Suprapubic skin (tissue), 4 donors: ENCODE data around the gene TNNT2. TPM values are rescaled to one million over a fixed set of nuclear protein-coding genes. Genes with fewer than 3 reads are reported as not detected.

Experiments used
- DNase-seq, 2 donors: peaks; one replicate each; pipeline ENCODE4 v3.0.0-alpha.2; 2019; ENCODE audit warnings: low spot score in 2 of 2
- H3K27ac ChIP-seq: fragments of 200-600 bp; sonication (generic); one replicate; pipeline ENCODE4 v1.5.1; 2019
- H3K27me3 ChIP-seq: fragments of 200-600 bp; sonication (generic); one replicate; pipeline ENCODE4 v1.5.1; 2019
- H3K36me3 ChIP-seq: fragments of 200-600 bp; sonication (generic); one replicate; pipeline ENCODE4 v1.5.1; 2019
- H3K4me1 ChIP-seq: fragments of 200-600 bp; sonication (generic); one replicate; pipeline ENCODE4 v1.5.1; 2019
- H3K4me3 ChIP-seq: fragments of 200-600 bp; sonication (generic); one replicate; pipeline ENCODE4 v1.5.1; 2019; ENCODE audit warnings: mild to moderate bottlenecking
- H3K9me3 ChIP-seq: fragments of 200-600 bp; sonication (generic); one replicate; pipeline ENCODE4 v1.5.1; 2019
- CTCF ChIP-seq, 2 donors: fragments of 200-600 bp in 1 of 2; fragments of 450-650 bp in 1 of 2; sonication (generic) in 1 of 2; IDR thresholded peaks; one replicate each; pipeline ENCODE4 v1.5.1; 2016 to 2019; ENCODE audit warnings: antibody characterized with exemption in 2 of 2, mild to moderate bottlenecking in 1 of 2, moderate library complexity in 1 of 2
- EP300 ChIP-seq: sonication (generic); formaldehyde crosslinking; IDR thresholded peaks from one replicate; pipeline ENCODE4 v1.6.1; 2017; ENCODE audit warnings: antibody characterized with exemption
- POLR2A ChIP-seq, 2 donors: fragments of 450-650 bp; IDR thresholded peaks; one replicate each; pipeline ENCODE4 v1.6.1; 2017; ENCODE audit warnings: antibody characterized with exemption in 2 of 2, mild to moderate bottlenecking in 2 of 2, moderate library complexity in 2 of 2
- POLR2AphosphoS5 ChIP-seq, 3 donors: sonication (generic); formaldehyde crosslinking; IDR thresholded peaks; one replicate each; pipeline ENCODE4 v1.6.1; 2017; ENCODE audit warnings: antibody characterized with exemption in 3 of 3
- WGBS: methylation state at CpG from one replicate; pipeline ENCODE4 v1.1.5; 2018; 5-methylcytosine and 5-hydroxymethylcytosine counted together
- total RNA-seq, 4 donors: library from RNA; depleted of rRNA; stranded (reverse); fragments of >200 nt; gene quantifications; one replicate each; pipeline ENCODE4 v1.1.0, GENCODE V29; 2016

The TNNT2 gene
- total RNA-seq, 4 donors from 2014 or later, result 7.9 to 54.6 (median 19.0) TPM

GRCh38 chr1:201365251-201365650 lies 12.2 kb downstream of the TNNT2 start:
- Histone ChIP-seq H3K4me3 (no peak overlapping the region), H3K9me3 (no peaks in the 10 kb centered on the region), H3K4me1 (no peaks in the 10 kb centered on the region), H3K27me3 (peaks cover 12% of the 10 kb centered on the region), H3K36me3 (no peaks in the 10 kb centered on the region), H3K27ac (no peak overlapping the region)
- WGBS, result 78% methylated on average over 8 of the region's 11 CpGs
- TF ChIP-seq EP300, result no peak
- no peak for TF ChIP-seq POLR2A (IDR thresholded peaks at IDR 0.05)
- no peak for TF ChIP-seq CTCF (IDR thresholded peaks at IDR 0.05)
- TF ChIP-seq POLR2AphosphoS5 (IDR thresholded peaks at IDR 0.05), result no peak
- no peak for DNase-seq

- H3K4me3 ChIP-seq, result no peak overlapping the region
- no peaks in the 10 kb centered on the region for H3K9me3 ChIP-seq
- WGBS, result 78% methylated on average over 6 of the region's 6 CpGs
- peaks cover 8% of the 10 kb centered on the region for H3K27me3 ChIP-seq
- H3K27ac ChIP-seq, result no peak overlapping the region
- no peaks in the 10 kb centered on the region for H3K36me3 ChIP-seq
- TF ChIP-seq EP300 (no peak), CTCF (IDR thresholded peaks at IDR 0.05) (no peak), POLR2A (IDR thresholded peaks at IDR 0.05) (no peak), POLR2AphosphoS5 (IDR thresholded peaks at IDR 0.05) (no peak)
- H3K4me1 ChIP-seq, result no peaks in the 10 kb centered on the region
- peak in 1 of 2 donors; percentile 46 for DNase-seq
These were observed 12.7 kb downstream of the TNNT2 start for GRCh38 chr1:201364808-201365105.

GRCh38 chr1:201363467-201363866 lies 14.0 kb downstream of the TNNT2 start:
- no peak for TF ChIP-seq EP300
- no peak for TF ChIP-seq POLR2AphosphoS5 (IDR thresholded peaks at IDR 0.05)
- no peak for TF ChIP-seq CTCF (IDR thresholded peaks at IDR 0.05)
- no peak for TF ChIP-seq POLR2A (IDR thresholded peaks at IDR 0.05)
- no peak overlapping the region for H3K27ac ChIP-seq

GRCh38 chr1:201362906-201363305 lies 14.6 kb downstream of the TNNT2 start:
- no peak for TF ChIP-seq POLR2AphosphoS5 (IDR thresholded peaks at IDR 0.05)
- TF ChIP-seq POLR2A (IDR thresholded peaks at IDR 0.05), result no peak
- TF ChIP-seq EP300, result no peak
- no peak for TF ChIP-seq CTCF (IDR thresholded peaks at IDR 0.05)
- Histone ChIP-seq H3K9me3 (no peaks in the 10 kb centered on the region), H3K36me3 (no peaks in the 10 kb centered on the region), H3K4me3 (no peak overlapping the region), H3K4me1 (peaks cover 9% of the 10 kb centered on the region), H3K27me3 (peaks cover 2% of the 10 kb centered on the region), H3K27ac (no peak overlapping the region)
- WGBS, result 93% methylated on average over 3 of the region's 3 CpGs
- DNase-seq, result peak in 1 of 2 donors; percentile 37

More at GRCh38 chr1:201363467-201363866, 14.0 kb downstream of the TNNT2 start:
- DNase-seq, result peak in 1 of 2 donors; percentile 6
- 87% methylated on average over 7 of the region's 8 CpGs for WGBS
- H3K9me3 ChIP-seq, result no peaks in the 10 kb centered on the region
- H3K36me3 ChIP-seq, result no peaks in the 10 kb centered on the region
- H3K4me3 ChIP-seq, result no peak overlapping the region
- peaks cover 6% of the 10 kb centered on the region for H3K27me3 ChIP-seq
- peaks cover 5% of the 10 kb centered on the region for H3K4me1 ChIP-seq

- DNase-seq, result peak in 1 of 2 donors; percentile 65
These were observed 15.6 kb downstream of the TNNT2 start for GRCh38 chr1:201361652-201362504.

More at GRCh38 chr1:201361652-201362504, 15.6 kb downstream of the TNNT2 start:
- H3K27me3 ChIP-seq, result no peaks in the 10 kb centered on the region
- H3K9me3 ChIP-seq, result no peaks in the 10 kb centered on the region
- TF ChIP-seq POLR2A (IDR thresholded peaks at IDR 0.05), result no peak
- peak; percentile 58 to 86 for TF ChIP-seq CTCF (IDR thresholded peaks at IDR 0.05)
- TF ChIP-seq EP300, result no peak
- no peak for TF ChIP-seq POLR2AphosphoS5 (IDR thresholded peaks at IDR 0.05)
- H3K4me3 ChIP-seq, result no peak overlapping the region
- H3K36me3 ChIP-seq, result no peaks in the 10 kb centered on the region
- peaks cover 10% of the 10 kb centered on the region for H3K4me1 ChIP-seq
- WGBS, result 49% methylated on average over 10 of the region's 10 CpGs
- H3K27ac ChIP-seq, result no peak overlapping the region
